Testis (tissue), 2 donors: ENCODE results near the gene GAK.

Source experiments
- POLR2A ChIP-seq: fragments of 450-650 bp; IDR thresholded peaks from one replicate; pipeline ENCODE4 v1.6.1; 2017; ENCODE audit warnings: antibody characterized with exemption, mild to moderate bottlenecking, moderate library complexity
- TF ChIP-seq, protein P1 (sequence below), 3 experiments: fragments of 450-650 bp in 2 of 3; fragments of 200-600 bp in 1 of 3; sonication (generic) in 1 of 3; IDR thresholded peaks; one replicate each; pipeline ENCODE4 v1.5.1; 2016 to 2019; ENCODE audit warnings: antibody characterized with exemption in 3 of 3, mild to moderate bottlenecking in 2 of 3, moderate library complexity in 1 of 3

DNA sequence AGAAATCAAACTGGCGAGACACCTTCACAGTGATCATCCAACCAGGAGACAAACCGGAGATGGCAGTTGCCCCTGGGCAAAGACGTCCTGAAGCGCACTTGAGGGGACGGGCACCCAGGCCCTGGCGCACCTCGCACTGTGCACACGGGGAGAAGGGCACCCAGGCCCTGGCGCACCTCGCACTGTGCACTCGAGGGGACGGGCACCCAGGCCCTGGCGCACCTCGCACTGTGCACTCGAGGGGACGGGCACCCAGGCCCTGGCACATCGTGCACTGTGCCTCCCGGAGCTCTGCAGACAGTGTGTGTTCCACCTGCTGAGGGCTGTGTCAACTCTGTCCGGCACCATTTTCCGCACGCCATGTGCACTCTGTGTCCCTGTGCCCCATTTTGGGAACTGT, 71.6 kb downstream of the GAK start:
- TF ChIP-seq, protein P1, sequence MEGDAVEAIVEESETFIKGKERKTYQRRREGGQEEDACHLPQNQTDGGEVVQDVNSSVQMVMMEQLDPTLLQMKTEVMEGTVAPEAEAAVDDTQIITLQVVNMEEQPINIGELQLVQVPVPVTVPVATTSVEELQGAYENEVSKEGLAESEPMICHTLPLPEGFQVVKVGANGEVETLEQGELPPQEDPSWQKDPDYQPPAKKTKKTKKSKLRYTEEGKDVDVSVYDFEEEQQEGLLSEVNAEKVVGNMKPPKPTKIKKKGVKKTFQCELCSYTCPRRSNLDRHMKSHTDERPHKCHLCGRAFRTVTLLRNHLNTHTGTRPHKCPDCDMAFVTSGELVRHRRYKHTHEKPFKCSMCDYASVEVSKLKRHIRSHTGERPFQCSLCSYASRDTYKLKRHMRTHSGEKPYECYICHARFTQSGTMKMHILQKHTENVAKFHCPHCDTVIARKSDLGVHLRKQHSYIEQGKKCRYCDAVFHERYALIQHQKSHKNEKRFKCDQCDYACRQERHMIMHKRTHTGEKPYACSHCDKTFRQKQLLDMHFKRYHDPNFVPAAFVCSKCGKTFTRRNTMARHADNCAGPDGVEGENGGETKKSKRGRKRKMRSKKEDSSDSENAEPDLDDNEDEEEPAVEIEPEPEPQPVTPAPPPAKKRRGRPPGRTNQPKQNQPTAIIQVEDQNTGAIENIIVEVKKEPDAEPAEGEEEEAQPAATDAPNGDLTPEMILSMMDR (IDR thresholded peaks at IDR 0.05), result no peak
- TF ChIP-seq POLR2A, result no peak
